GM18511 (cell line): ENCODE measurements around the gene ADAMTS6.

ENCODE experiments used
- ATAC-seq: cut with Tn5 transposase; IDR thresholded peaks from one replicate; pipeline ENCODE4 v1.9.1; 2021; ENCODE audit warnings: mild to moderate bottlenecking, moderate library complexity; ENCODE audit not compliant: unreplicated experiment

The ADAMTS6 gene

DNA sequence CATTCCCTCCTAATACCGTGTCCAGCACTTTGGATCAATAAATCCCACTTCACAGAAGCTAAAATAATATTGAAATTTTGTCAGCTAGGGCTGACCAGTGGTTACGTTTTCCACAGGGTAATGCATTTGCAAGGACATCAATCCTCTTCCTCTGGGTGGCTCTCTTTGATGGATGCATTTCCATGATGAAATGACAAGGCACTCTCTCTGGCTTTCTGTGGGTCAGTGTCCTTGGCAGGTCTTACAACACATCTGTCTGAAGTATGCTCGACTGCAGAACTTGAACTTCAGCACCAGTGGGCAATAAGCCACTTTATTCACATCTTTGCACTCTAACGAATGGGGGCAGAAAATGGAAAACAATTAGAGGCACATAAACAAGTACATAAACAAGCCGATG lies 330.1 kb downstream of the ADAMTS6 start:
- ATAC-seq, result no peak

DNA sequence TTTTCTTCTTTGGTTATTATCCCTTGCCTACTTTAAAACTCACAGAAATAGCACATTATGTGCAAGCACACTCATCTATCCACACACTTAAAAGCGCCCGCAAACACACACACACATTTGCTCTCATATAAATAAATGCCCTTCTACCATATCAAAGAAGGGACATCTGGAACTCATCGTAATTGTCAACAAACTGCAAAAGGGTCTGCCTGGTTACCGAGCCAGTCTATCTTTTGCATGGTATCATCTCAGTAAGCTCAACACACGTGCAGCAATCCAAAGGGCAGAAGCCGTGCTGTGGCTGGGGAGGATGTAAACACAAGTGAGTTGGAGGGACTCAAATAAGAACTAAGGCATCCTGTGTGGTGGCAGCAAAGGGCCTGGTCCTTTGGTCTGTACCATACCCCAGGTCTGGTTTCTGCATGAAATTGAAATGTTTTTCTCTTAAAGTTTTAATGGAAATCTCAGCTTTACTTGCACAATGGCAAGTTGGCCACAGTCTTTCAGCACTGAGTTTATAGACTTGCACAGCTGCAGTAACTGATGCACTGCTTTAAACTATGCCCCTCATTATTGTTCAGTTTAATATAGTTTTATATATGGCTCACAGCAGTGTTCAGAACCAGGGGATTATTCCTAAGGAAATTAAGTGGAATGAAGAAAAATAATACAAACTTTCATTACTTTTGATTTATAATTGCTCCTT lies 331.0 kb downstream of the ADAMTS6 start:
- ATAC-seq, result no peak

GRCh38 chr5:65149827-65150226 lies 331.9 kb downstream of the ADAMTS6 start:
- ATAC-seq, result no peak

DNA sequence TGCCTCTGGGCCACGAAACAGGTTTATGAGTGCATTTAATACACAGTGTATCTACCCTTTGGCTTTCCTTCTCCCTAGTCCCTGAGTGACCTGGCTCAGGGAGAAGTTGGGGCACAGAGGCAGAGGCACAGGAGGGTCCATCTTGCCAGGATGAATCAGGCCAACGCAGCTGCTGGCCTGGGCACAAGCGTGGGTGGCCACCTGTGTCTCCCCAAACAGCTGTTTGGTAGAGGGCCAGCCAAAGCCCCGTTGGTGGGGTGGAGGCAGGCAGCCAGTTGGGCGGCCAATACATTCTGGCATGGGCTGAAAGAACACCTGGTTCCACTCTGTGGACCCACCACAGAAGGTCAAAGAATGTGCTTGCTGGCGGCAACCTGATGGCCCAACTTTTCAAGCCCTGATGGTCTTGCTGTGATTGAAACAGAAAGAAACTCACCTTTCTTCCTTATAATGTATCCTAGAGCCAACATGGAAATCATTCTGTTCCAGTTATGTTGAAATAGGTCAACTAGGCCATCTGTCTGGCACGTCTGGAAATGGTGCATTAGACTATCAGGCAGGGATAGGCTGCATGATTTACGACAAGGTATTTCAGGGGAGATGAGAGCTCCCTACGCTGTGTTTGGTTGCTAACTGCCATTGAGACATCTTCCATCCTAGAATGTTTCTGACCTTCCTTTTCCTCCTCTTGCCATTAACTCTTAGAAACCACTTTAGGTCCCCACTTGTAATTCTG lies 337.4 kb downstream of the ADAMTS6 start:
- no peak for ATAC-seq

GRCh38 chr5:65142511-65143011 lies 339.2 kb downstream of the ADAMTS6 start:
- ATAC-seq, result no peak

- ATAC-seq, result no peak
Observed at GRCh38 chr5:65142016-65142415, 339.7 kb downstream of the ADAMTS6 start.

DNA sequence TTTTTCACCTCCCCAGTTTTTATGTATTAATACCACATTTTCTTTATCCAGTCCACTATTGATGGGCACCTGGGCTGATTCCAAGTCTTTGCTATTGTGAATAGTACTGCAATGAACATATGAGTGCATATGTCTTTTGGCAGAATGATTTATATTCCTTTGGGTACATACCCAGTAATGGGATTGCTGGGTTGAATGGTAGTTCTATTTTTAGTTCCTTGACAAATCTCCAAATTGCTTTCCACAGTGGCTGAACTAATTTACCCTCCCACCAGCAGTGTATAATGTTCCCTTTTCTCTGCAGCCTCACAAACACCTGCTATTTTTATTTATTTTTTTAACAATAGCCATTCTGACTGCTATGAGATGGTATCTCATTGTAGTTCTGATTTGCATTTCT lies 340.2 kb downstream of the ADAMTS6 start:
- ATAC-seq, result no peak

GRCh38 chr5:65137631-65138030 lies 344.1 kb downstream of the ADAMTS6 start:
- ATAC-seq, result no peak

GRCh38 chr5:65133477-65134110 lies 348.1 kb downstream of the ADAMTS6 start:
- no peak for ATAC-seq

GRCh38 chr5:65132386-65132785 lies 349.3 kb downstream of the ADAMTS6 start:
- ATAC-seq, result no peak

DNA sequence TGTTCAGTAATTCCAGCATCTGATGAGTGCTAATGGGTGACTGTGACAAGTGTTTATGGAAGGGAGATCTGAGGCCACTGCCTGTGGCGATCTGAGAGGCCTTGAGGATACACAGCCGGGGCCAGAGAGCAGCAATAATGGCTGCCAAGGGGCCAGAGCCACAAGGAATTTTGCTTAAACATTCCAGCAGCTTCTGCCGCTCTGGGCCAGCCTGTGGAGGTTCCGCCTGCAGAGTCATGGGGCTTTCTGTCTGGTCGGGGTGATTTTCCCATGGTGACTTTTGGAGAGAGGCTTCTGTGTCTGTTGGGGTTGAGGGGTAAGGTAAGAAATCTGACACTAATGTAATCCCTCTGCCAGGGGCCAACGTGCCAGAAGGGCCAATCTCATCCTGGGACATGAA lies 353.5 kb downstream of the ADAMTS6 start:
- ATAC-seq, result no peak

- no peak for ATAC-seq
Observed at GRCh38 chr5:65127161-65127901, 354.4 kb downstream of the ADAMTS6 start.

DNA sequence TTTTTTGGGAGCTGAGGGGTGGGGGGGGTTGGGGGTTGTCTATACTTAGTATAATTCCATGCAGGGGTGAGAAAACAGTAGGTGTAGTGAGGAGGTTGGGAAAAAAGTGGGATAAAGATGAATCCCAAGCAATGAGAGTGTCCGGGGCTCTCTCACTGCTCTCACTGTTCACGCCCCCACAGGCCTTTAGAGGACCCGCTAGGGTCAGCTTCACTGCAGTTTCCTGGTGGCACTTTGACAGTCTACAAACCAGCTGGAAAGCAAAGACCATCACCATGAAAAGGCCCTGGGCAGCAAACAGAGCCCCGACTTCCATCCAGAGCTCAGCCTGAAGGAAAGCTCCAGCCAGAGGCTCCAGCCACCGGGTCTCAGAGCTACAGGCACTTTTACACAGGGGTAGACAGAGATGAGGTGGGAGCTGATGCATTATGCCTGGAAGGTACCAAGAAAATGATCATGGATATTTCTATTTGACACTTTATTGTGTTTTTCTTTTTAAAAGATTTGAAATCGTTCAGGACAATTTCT lies 355.1 kb downstream of the ADAMTS6 start:
- ATAC-seq, result no peak

DNA sequence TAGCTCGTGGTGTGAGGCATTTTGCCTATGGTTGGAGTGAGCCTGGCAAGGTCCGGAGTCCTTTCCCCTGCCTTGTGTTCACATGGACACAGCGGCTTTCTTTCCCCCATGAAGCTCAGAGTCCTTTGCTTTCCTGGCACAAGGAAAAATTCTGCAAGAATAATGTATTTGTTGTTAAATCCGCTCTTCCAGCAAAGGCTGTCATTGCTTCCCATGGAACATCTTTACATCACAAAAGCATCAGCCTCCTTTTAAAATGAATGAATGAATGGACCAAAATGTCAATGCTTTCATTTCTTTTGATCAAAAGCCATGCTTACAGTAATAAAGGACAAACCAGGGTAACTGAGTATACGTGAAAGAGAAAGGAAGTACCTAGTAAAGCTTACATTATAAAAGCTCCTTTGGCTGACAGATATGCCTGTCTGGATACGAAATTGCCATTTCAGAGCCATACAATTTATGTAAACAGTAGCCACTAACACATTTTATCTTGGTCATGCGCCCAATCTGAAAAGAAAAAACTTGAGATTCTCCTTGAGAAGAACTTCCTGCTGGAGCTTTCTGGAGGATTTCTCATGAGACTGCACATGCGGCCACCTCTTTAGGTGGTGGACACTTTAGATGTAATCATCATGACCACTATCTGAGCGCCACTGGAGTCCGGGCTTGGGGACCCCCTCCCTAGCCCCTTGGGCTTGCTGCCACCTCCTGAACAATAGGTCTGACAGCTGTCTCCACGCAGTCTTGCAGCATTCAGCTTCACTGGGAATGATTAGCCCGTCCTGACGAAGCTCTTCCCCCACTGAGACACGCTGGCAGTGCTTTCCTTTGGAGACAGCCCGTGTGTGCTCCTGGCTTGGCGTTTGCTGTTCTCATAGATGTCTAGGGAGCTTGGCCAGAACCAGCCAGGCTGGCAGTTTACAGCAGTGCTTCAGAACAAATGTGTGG lies 355.9 kb downstream of the ADAMTS6 start:
- ATAC-seq, result no peak

- no peak for ATAC-seq
Observed at GRCh38 chr5:65121880-65122436, 359.8 kb downstream of the ADAMTS6 start.

- ATAC-seq, result no peak
Observed at GRCh38 chr5:65120371-65120967, 361.3 kb downstream of the ADAMTS6 start.

DNA sequence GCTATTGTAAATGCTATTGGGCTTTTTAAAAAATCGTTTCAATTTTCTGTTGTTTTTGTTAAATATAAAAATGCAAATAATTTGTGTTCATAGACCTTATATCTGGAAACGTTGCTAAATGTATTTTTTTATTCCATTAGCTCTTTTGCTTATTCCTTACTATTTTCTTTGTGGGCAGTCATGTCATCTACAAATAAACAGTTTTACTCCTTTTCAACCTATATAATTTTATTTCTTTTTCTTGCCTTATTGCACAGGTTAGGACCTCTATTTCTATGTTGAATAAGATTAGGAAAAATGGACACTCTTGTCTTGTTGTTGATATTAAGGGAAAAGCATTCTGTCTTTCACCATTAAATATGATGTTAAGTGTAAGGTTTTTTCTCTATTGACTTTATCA lies 364.2 kb downstream of the ADAMTS6 start:
- ATAC-seq, result no peak

DNA sequence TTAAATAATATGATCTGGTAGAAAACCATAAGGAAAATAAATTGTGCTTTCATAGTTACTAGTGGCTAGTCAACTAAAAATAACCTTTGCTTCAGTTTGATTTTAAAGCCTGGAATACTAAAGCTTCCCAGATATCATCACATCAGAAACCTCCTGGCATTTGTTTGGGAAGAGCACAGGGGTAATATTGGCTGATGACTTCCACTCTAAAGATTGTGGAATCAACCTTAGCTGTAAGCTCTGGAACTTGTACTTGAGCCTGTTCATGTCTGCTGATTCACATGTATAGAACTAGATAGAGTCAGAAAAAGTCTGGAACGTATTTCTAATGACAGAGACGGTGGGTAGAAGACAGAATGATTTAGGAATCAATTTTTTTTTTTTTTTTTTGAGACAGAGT lies 367.9 kb downstream of the ADAMTS6 start:
- no peak for ATAC-seq
